H1 (cell line): ENCODE results near the gene CD81. TPM values are rescaled to one million over a fixed set of nuclear protein-coding genes. Genes with fewer than 3 reads are reported as not detected.

ENCODE experiments used
- CTCF ChIA-PET: fragments of 300-600 bp; sonication (Branson Sonifier 250); formaldehyde crosslinking; loops from one replicate; lab custom pipeline; 2021; ENCODE audit not compliant: partially characterized antibody; lab: Charles Lee
- POLR2A ChIA-PET: fragments of 300-600 bp; sonication (Branson Sonifier 250); formaldehyde crosslinking; loops from one replicate; lab custom pipeline; 2021; ENCODE audit warnings: inconsistent platforms; ENCODE audit not compliant: partially characterized antibody; lab: Charles Lee
- DNase-seq, 2 experiments: peaks; one replicate each; pipeline versions ENCODE4 v3.0.0 to v3.0.0-alpha.2; 2010 to 2022; ENCODE audit warnings: low spot score in 2 of 2, low read depth in 1 of 2, mixed read lengths in 1 of 2
- FAIRE-seq: peaks from 2 replicates; lab custom pipeline; 2011; peaks lifted over from hg19 to GRCh38; lab: Jason Lieb, UNC
- H2AFZ ChIP-seq: 2 replicates; pipeline ENCODE4 v1.8.1; 2012; ENCODE audit warnings: low read length, inconsistent platforms
- H2AK5ac ChIP-seq: 2 replicates; pipeline ENCODE4 v1.6.1; 2013; ENCODE audit warnings: low read depth, low read length
- H2BK120ac ChIP-seq: replicated peaks from 2 replicates; pipeline ENCODE3; 2013; ENCODE audit warnings: low read depth, low read length, inconsistent platforms
- H2BK12ac ChIP-seq: 2 replicates; pipeline ENCODE4 v1.6.1; 2013; ENCODE audit warnings: low read depth, low read length
- H2BK15ac ChIP-seq: 2 replicates; pipeline ENCODE4 v1.6.1; 2013; ENCODE audit warnings: low read length
- H2BK20ac ChIP-seq: 2 replicates; pipeline ENCODE4 v1.6.1; 2013; ENCODE audit warnings: low read length
- H2BK5ac ChIP-seq: 2 replicates; pipeline ENCODE4 v1.6.1; 2013; ENCODE audit warnings: low read depth, low read length
- H3K14ac ChIP-seq: 2 replicates; pipeline ENCODE4 v1.6.1; 2013; ENCODE audit warnings: inconsistent platforms; ENCODE audit not compliant: insufficient read length
- H3K18ac ChIP-seq: 2 replicates; pipeline ENCODE4 v1.6.1; 2013; ENCODE audit warnings: low read length; ENCODE audit errors: extremely low read depth
- H3K23ac ChIP-seq: 2 replicates; pipeline ENCODE4 v1.6.1; 2013; ENCODE audit warnings: inconsistent platforms; ENCODE audit not compliant: insufficient read length
- H3K23me2 ChIP-seq: 2 replicates; pipeline ENCODE4 v1.6.1; 2013; ENCODE audit warnings: low read depth, low read length
- H3K27ac ChIP-seq: 2 replicates; pipeline ENCODE4 v1.6.1; 2011; ENCODE audit warnings: low read depth, low read length, inconsistent platforms
- H3K27me3 ChIP-seq, 4 experiments: replicated peaks in 1 of 4; 1 replicate in 1 of 4; 2 replicates in 3 of 4; pipeline versions ENCODE4 v1.6.1 to v1.8.1; 2011 to 2013; ENCODE audit warnings: low read length in 3 of 4, mild to moderate bottlenecking in 3 of 4, inconsistent platforms in 2 of 4, mixed read lengths in 2 of 4, moderate library complexity in 1 of 4; ENCODE audit not compliant: control insufficient read depth in 3 of 4, insufficient read depth in 3 of 4; ENCODE audit errors: extremely low read depth in 1 of 4
- H3K36me3 ChIP-seq, 4 experiments: 2 replicates each; pipeline versions ENCODE4 v1.6.1 to v1.8.1; 2011 to 2013; ENCODE audit warnings: mild to moderate bottlenecking in 4 of 4, low read length in 3 of 4, moderate library complexity in 2 of 4, control low read depth in 1 of 4, inconsistent platforms in 1 of 4; ENCODE audit not compliant: insufficient read depth in 4 of 4, control insufficient read depth in 2 of 4
- H3K4ac ChIP-seq: replicated peaks from 2 replicates; pipeline ENCODE3; 2013; ENCODE audit warnings: low read length, low read depth, mixed read lengths, inconsistent platforms; ENCODE audit not compliant: insufficient read length
- H3K4me1 ChIP-seq, 4 experiments: replicated peaks in 1 of 4; 1 replicate in 1 of 4; 2 replicates in 3 of 4; pipeline versions ENCODE4 v1.6.1 to v1.8.1; 2011 to 2013; ENCODE audit warnings: low read length in 3 of 4, inconsistent platforms in 2 of 4, mixed read lengths in 1 of 4; ENCODE audit not compliant: insufficient read depth in 4 of 4, control insufficient read depth in 3 of 4
- H3K4me2 ChIP-seq, 2 experiments: 2 replicates each; pipeline versions ENCODE4 v1.6.1 to v1.8.1; 2011 to 2013; ENCODE audit warnings: low read depth in 2 of 2, low read length in 2 of 2, control low read depth in 1 of 2, inconsistent platforms in 1 of 2, mild to moderate bottlenecking in 1 of 2; ENCODE audit not compliant: insufficient read depth in 1 of 2
- H3K4me3 ChIP-seq, 4 experiments: fragments of 200-600, 300-600 bp in 1 of 4; sonication (generic), shearing (Covaris generic), sonication (Bioruptor Twin) in 1 of 4; 2 replicates each; pipeline versions ENCODE4 v1.5.1 to v1.8.1; 2011 to 2016; ENCODE audit warnings: low read length in 4 of 4, low read depth in 3 of 4, control low read depth in 2 of 4, inconsistent platforms in 2 of 4, mild to moderate bottlenecking in 2 of 4, mixed read lengths in 1 of 4, moderate library complexity in 1 of 4; ENCODE audit not compliant: insufficient read depth in 2 of 4; ENCODE audit errors: extremely low read depth in 1 of 4
- H3K56ac ChIP-seq: replicated peaks from 2 replicates; pipeline ENCODE3; 2013; ENCODE audit warnings: low read depth, mild to moderate bottlenecking, mixed read lengths, low read length, inconsistent platforms; ENCODE audit not compliant: insufficient read length
- H3K79me1 ChIP-seq: 2 replicates; pipeline ENCODE4 v1.6.1; 2013; ENCODE audit warnings: low read depth, low read length, control low read depth
- H3K79me2 ChIP-seq, 2 experiments: 2 replicates each; pipeline versions ENCODE4 v1.6.1 to v1.8.1; 2012 to 2013; ENCODE audit warnings: low read length in 2 of 2, mild to moderate bottlenecking in 2 of 2, inconsistent platforms in 1 of 2; ENCODE audit not compliant: insufficient read depth in 2 of 2, control insufficient read depth in 1 of 2
- H3K9ac ChIP-seq, 4 experiments: replicated peaks in 1 of 4; 1 replicate in 1 of 4; 2 replicates in 3 of 4; pipeline versions ENCODE4 v1.6.1 to v1.8.1; 2011 to 2013; ENCODE audit warnings: low read depth in 3 of 4, low read length in 3 of 4, control low read depth in 2 of 4, mild to moderate bottlenecking in 2 of 4, moderate library complexity in 2 of 4, inconsistent platforms in 1 of 4; ENCODE audit errors: extremely low read depth in 1 of 4
- H3K9me3 ChIP-seq, 2 experiments: 2 replicates each; pipeline versions ENCODE4 v1.6.1 to v1.8.1; 2012 to 2013; ENCODE audit warnings: mild to moderate bottlenecking in 2 of 2, moderate library complexity in 2 of 2, control low read depth in 1 of 2, inconsistent platforms in 1 of 2, low read depth in 1 of 2, low read length in 1 of 2, mixed read lengths in 1 of 2; ENCODE audit not compliant: insufficient read depth in 2 of 2
- H4K20me1 ChIP-seq, 2 experiments: replicated peaks in 1 of 2; 2 replicates each; pipeline versions ENCODE3 to v1.8.1; 2011 to 2013; ENCODE audit warnings: inconsistent platforms in 2 of 2, low read length in 2 of 2, mild to moderate bottlenecking in 1 of 2; ENCODE audit not compliant: insufficient read depth in 2 of 2, control insufficient read depth in 1 of 2
- H4K5ac ChIP-seq: 2 replicates; pipeline ENCODE4 v1.6.1; 2013; ENCODE audit warnings: low read length, low read depth, mixed read lengths, inconsistent platforms; ENCODE audit not compliant: insufficient read length
- H4K8ac ChIP-seq: 2 replicates; pipeline ENCODE4 v1.8.0; 2013; ENCODE audit warnings: mild to moderate bottlenecking, moderate library complexity, low read length, inconsistent platforms; ENCODE audit not compliant: insufficient read depth; ENCODE audit errors: extremely low read depth
- H4K91ac ChIP-seq: replicated peaks from 2 replicates; pipeline ENCODE3; 2013; ENCODE audit warnings: low read length, mixed read lengths, inconsistent platforms; ENCODE audit not compliant: insufficient read length
- RNF2 ChIP-seq: fragments of 200-900, 300-1000 bp; sonication (generic); IDR thresholded peaks from 2 replicates; pipeline ENCODE4 v1.7.1; 2016; ENCODE audit warnings: borderline replicate concordance, low read depth, mild to moderate bottlenecking, antibody characterized with exemption, low read length; ENCODE audit not compliant: poor library complexity, severe bottlenecking; ENCODE audit errors: missing control alignments
- WGBS, 2 experiments: shearing (Covaris generic) in 1 of 2; methylation state at CpG; one replicate each; pipeline versions ENCODE4 v1.1.6 to v1.1.7; 2013 to 2015; ENCODE audit warnings: low lambda C conversion rate in 2 of 2, mixed read lengths in 2 of 2, inconsistent platforms in 1 of 2, low coverage in 1 of 2, missing lambda C conversion rate in 1 of 2; ENCODE audit not compliant: insufficient replicate concordance in 2 of 2, insufficient coverage in 1 of 2, insufficient read length in 1 of 2; ENCODE audit errors: extremely low coverage in 1 of 2, missing lambda C conversion rate in 1 of 2; 5-methylcytosine and 5-hydroxymethylcytosine counted together
- polyA plus RNA-seq, 7 experiments: library from polyadenylated mRNA; depleted of rRNA in 3 of 7; stranded (reverse) in 5 of 7; unstranded in 2 of 7; fragments of >200 nt in 5 of 7; fragments of 200-250 nt in 2 of 7; gene quantifications; 1 replicate in 5 of 7; 2 replicates in 1 of 7; 4 replicates in 1 of 7; pipeline versions ENCODE4 v1.2.1 to v1.2.3, GENCODE V29; 2011 to 2013; ENCODE audit warnings: missing spikeins in 2 of 7, mixed read lengths in 2 of 7
- total RNA-seq: library from RNA; stranded (reverse); fragmentation: NEBNext Ultra II Directional; extraction: Animal tissue kit (Norgen Biotek cat#: 25700); gene quantifications from 2 replicates; pipeline ENCODE4 v1.2.1, GENCODE V29; 2021

Gene CD81
- total and polyA plus RNA-seq, 2 of the 8 experiments (the other 6 are each of a cell fraction or from before 2014, with no cell fraction given) = 238 to 309 TPM

DNA sequence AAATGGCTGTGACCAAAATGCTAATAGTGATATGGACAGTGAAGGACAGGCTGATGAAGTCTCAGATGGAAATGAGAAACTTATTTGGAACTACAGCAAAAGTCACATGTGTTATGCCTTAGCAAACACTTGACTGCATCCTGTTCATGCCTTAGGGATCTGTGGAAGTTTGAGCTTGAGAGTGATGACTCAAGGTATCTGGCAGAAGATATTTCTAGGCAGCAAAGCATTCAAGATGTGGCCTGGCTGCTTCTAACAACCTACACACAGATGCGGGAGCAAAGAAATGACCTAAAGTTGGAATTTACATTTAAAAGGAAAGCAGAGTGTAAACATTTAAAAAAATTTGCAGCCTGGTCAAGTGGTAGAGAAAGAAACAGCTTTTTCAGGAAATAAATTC is 28.1 kb upstream of the CD81 start:
- H3K4me3 ChIP-seq = no peak overlapping the region
- no peaks in the 10 kb centered on the region for H3K27me3 ChIP-seq
- no peak overlapping the region for H3K14ac ChIP-seq
- ChIA-PET POLR2A (interaction anchor here (1.4 kb wide), 1 partner anchor 28 kb away, joined by 4 read pairs; the partner anchor contains the start of gene CD81), CTCF (interaction anchor here (0.9 to 1.6 kb wide), 3 partner anchors 13 to 71 kb away, joined by 3 to 5 read pairs (median 4); no protein-coding TSS in a partner anchor)
- no peak overlapping the region for H4K91ac ChIP-seq
- no peak overlapping the region for H3K4ac ChIP-seq
- no peaks in the 10 kb centered on the region for H4K20me1 ChIP-seq
- no peaks in the 10 kb centered on the region for H3K36me3 ChIP-seq
- no peaks in the 10 kb centered on the region for H3K23me2 ChIP-seq
- no peak overlapping the region for H2BK20ac ChIP-seq
- no peak overlapping the region for H2BK5ac ChIP-seq
- no peaks in the 10 kb centered on the region for H3K4me1 ChIP-seq
- no peak overlapping the region for H4K5ac ChIP-seq
- H2AK5ac ChIP-seq = no peak overlapping the region
- no peak overlapping the region for H2AFZ ChIP-seq
- H2BK120ac ChIP-seq = no peak overlapping the region
- H4K8ac ChIP-seq = no peak overlapping the region
- no peak overlapping the region for H3K18ac ChIP-seq
- H3K23ac ChIP-seq = no peak overlapping the region
- no peak overlapping the region for H3K27ac ChIP-seq
- H3K79me1 ChIP-seq = no peaks in the 10 kb centered on the region; the same call in 1 of the 2 replicates
- H3K56ac ChIP-seq = no peak overlapping the region
- FAIRE-seq = no peak
- no peak overlapping the region for H3K9ac ChIP-seq
- H3K79me2 ChIP-seq = no peaks in the 10 kb centered on the region
- no peak overlapping the region for H3K4me2 ChIP-seq
- no peak for DNase-seq
- no peak overlapping the region for H2BK12ac ChIP-seq
- peaks cover 14 to 42% of the 10 kb centered on the region in 2 experiments; a peak in 3 of 4 replicates for H3K9me3 ChIP-seq
- WGBS, 2 experiments = 88% methylated on average over 1 of the region's 1 CpG; no CpG with 5 or more reads in 1 of the 2 experiments
- H2BK15ac ChIP-seq = no peak overlapping the region
- no peak for TF ChIP-seq RNF2
